Activated CD4-positive, alpha-beta T cell treated with anti-CD3 and anti-CD28 coated beads, Interleukin-2, amount 10 ng/mL, durations not matched to agents 24 days and 14 days (primary cell): ENCODE results near the gene PARD6G. TPM values are rescaled to one million over a fixed set of nuclear protein-coding genes. Genes with fewer than 3 reads are reported as not detected.

ENCODE experiments used
- DNase-seq: peaks from one replicate; pipeline ENCODE4 v3.0.0; 2022
- H3K27ac Mint-ChIP-seq: one replicate; pipeline ENCODE4 v1.8.0; 2022; ENCODE audit warnings: mild to moderate bottlenecking, mixed read lengths
- H3K27me3 Mint-ChIP-seq: one replicate; pipeline ENCODE4 v1.8.0; 2022; ENCODE audit warnings: mixed read lengths
- H3K36me3 Mint-ChIP-seq: one replicate; pipeline ENCODE4 v1.8.0; 2022; ENCODE audit warnings: low read depth, mild to moderate bottlenecking, mixed read lengths
- H3K4me1 Mint-ChIP-seq: one replicate; pipeline ENCODE4 v1.8.0; 2021; ENCODE audit warnings: mixed read lengths
- H3K4me3 Mint-ChIP-seq: one replicate; pipeline ENCODE4 v1.8.0; 2022; ENCODE audit warnings: mild to moderate bottlenecking, moderate library complexity, mixed read lengths
- H3K9me3 Mint-ChIP-seq: one replicate; pipeline ENCODE4 v1.8.0; 2021; ENCODE audit warnings: mixed read lengths
- intact Hi-C: fragments of 100-400 bp; cut with micrococcal nuclease; formaldehyde crosslinking; loops from one replicate; pipeline ENCODE4 v1.15.1; 2023
- total RNA-seq: library from RNA; stranded (reverse); gene quantifications from 2 replicates; pipeline ENCODE4 v1.2.3, GENCODE V29; 2022

PARD6G gene
- total RNA-seq, 1 donor from 2014 or later = 0.40 TPM

DNA sequence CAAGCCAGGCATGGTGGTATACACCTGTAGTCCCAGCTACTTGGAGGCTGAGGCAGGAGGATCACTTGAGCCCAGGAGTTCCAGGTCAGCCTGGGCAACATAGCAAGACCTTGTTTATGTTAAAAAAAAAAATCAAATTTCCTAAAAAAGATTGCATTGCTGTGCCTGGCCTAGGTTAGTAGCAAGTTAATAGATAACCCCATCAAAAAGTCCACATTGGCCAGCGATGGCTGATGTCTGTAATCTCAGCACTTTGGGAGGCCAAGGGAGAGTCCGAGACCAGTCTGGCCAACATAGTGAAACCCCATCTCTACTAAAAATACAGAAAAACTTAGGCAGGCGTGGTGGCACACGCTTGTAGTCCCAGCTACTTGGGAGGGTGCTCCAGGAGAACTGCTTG lies 38.7 kb downstream of the PARD6G start:
- peaks cover 31% of the 10 kb centered on the region for H3K27me3 Mint-ChIP-seq
- H3K27ac Mint-ChIP-seq = no peak overlapping the region
- H3K36me3 Mint-ChIP-seq = no peaks in the 10 kb centered on the region
- H3K4me3 Mint-ChIP-seq = no peak overlapping the region
- intact Hi-C loops = no loop called here
- H3K4me1 Mint-ChIP-seq = no peaks in the 10 kb centered on the region
- peaks cover 3% of the 10 kb centered on the region for H3K9me3 Mint-ChIP-seq
- DNase-seq = no peak

DNA sequence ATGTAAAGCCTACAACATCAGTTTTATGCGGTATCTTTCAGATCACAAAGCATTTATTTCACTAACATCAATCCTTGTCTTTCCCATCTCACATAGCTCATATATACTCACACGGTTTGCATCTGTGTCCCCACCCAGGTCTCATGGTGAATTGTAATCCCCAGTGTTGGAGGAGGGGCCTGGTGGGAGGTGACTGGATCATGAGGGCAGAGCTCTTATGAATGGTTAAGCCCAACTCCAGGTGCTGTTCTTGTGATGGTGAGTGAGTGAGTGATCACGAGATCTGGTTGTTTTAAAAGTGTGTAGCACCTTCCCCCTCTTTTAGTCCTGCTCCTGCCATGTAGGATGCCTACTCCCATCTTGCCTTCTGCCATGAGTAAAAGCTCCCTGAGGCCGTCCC lies 42.0 kb downstream of the PARD6G start:
- Mint-ChIP-seq H3K4me3 (no peak overlapping the region), H3K27me3 (peaks cover 26% of the 10 kb centered on the region), H3K4me1 (peaks cover 2% of the 10 kb centered on the region), H3K36me3 (no peaks in the 10 kb centered on the region), H3K9me3 (no peaks in the 10 kb centered on the region), H3K27ac (no peak overlapping the region)
- intact Hi-C loops = no loop called here
- no peak for DNase-seq

DNA sequence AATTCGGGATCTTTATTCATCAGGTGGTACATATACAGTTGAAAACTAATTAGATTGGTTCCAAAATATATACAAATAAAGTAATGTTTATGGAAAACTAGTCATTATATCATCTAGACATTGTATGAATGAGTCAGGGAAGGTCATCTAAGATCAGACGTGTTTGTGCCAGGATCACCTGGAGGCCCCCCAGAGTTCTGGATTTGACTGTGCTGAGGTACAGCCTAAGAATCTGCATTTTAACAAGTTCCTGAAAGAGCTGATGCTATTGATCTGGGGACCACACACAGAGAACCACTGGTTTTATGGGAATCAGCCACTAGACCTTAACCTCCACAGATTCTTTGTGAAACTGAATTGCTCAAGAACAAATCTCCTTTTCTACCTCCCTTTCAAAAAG lies 43.2 kb downstream of the PARD6G start:
- Mint-ChIP-seq H3K4me3 (no peak overlapping the region), H3K27me3 (peaks cover 26% of the 10 kb centered on the region), H3K27ac (no peak overlapping the region), H3K9me3 (no peaks in the 10 kb centered on the region), H3K4me1 (peaks cover 2% of the 10 kb centered on the region), H3K36me3 (no peaks in the 10 kb centered on the region)
- intact Hi-C loops = no loop called here
- DNase-seq = no peak

DNA sequence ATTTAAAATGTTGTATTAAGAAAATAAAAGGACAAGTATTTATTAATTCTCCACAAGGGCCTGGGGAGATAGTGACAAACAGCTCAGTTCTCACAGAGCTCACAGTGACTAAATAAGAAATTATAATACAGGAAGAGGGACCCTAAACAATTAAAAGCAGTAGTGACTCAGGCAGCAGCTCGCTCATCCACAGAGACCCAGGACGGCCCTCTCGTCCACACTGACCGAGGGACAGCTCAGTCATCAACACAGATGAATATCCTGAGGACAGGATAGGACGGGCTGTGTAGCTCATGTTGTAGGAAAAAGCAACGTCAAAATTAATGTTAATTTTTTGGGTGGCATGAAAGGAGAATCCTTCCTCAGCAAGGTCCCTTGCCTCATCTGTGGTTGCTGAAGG lies 44.1 kb downstream of the PARD6G start:
- H3K36me3 Mint-ChIP-seq = no peaks in the 10 kb centered on the region
- H3K9me3 Mint-ChIP-seq = no peaks in the 10 kb centered on the region
- H3K4me3 Mint-ChIP-seq = no peak overlapping the region
- DNase-seq = no peak
- intact Hi-C loops = no loop called here
- H3K27ac Mint-ChIP-seq = no peak overlapping the region
- peaks cover 2% of the 10 kb centered on the region for H3K4me1 Mint-ChIP-seq
- peaks cover 25% of the 10 kb centered on the region for H3K27me3 Mint-ChIP-seq

DNA sequence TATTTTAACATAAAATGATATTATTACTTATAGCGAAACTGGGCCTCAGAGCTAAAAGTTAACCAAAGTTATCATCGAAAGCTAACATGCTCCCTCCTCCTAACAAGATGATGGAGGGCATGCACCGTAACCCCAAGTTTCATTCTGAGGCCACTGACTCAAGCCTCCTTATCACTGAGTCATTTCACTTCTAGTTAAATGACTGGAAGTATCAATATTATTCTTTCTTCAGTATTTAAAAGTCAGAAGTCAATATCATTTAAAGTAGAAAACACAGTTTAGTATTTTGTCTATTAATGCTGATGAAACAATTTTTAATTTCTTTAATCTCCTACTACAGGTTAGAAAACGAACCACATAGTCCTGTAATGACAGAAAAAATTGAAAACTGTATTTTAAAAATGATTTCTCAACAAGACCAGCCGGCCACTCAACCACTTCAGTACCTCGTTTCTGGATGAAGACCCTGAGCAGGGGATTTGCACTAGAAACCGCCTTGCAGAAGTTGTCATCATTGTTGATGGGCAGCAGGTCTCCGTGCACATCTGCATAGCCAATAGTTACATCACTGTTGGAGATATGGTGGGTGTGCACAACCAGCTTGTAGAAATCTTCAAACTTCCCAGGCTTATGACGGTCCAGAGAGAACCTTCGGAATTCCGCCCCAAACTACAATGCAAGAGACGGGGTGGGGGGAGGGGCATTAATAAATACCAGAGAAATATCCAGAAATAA lies 44.9 kb downstream of the PARD6G start:
- Mint-ChIP-seq H3K4me1 (peaks cover 2% of the 10 kb centered on the region), H3K9me3 (no peaks in the 10 kb centered on the region), H3K27me3 (peaks cover 23% of the 10 kb centered on the region), H3K27ac (no peak overlapping the region), H3K36me3 (no peaks in the 10 kb centered on the region), H3K4me3 (no peak overlapping the region)
- DNase-seq = no peak
- intact Hi-C loops = no loop called here

DNA sequence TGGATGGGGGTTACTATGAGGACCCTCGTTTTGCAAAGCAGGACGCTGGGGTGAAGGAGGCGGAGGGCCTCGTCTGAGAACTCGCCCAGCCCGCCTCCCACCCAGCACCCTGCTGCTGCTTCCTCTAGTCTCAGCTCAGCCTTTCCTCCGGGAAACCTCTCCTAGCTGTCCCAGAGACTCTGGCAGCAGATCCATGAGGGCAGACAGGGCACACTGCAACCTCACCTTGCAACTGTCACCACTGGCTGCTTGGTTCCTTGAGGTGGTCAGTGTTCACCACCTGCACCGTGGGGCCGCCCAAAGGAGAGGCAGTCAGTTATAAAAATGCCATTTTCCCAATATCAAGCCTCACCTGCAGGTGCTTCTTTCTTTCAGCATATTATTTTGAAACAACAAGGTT lies 45.6 kb downstream of the PARD6G start:
- peaks cover 2% of the 10 kb centered on the region for H3K4me1 Mint-ChIP-seq
- no peak overlapping the region for H3K27ac Mint-ChIP-seq
- peaks cover 29% of the 10 kb centered on the region for H3K27me3 Mint-ChIP-seq
- no peak overlapping the region for H3K4me3 Mint-ChIP-seq
- intact Hi-C loops = no loop called here
- no peak for DNase-seq
- H3K9me3 Mint-ChIP-seq = no peaks in the 10 kb centered on the region
- H3K36me3 Mint-ChIP-seq = no peaks in the 10 kb centered on the region

DNA sequence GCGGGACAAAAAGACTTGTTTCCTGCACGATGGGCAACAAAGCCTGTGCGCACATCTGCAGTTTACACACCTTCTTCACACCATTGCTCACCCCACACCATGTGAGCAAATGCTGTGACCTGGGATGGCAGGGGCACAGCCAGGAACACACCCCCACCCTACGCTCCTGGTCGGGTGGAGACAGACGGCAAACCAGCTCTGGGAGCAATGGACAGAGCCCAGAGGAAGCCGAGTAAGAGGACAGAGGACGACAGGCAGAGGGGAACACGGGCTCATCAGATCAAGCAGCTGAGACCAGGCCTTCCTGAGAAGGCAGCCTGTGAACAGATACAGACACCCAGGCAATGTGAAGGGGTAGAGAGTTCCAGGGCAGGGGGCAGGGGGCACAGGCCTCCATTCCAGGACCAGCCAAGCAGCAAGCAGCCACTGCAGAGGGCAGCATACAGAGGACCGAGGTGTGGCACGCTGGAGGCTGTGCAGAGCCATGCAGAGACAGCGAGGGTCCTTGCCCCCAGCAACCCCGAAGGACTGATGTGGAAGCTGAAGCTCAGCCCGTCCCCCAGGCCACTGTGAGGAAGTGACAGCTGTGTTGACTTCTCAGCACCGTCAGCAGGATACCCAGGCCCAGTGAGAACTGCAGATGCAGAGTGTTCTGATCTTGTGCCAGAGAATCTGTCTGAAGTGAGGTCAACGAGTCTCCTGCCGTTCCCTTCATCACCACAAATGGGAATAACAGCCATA lies 46.2 kb downstream of the PARD6G start:
- no peak overlapping the region for H3K27ac Mint-ChIP-seq
- intact Hi-C loops = no loop called here

DNA sequence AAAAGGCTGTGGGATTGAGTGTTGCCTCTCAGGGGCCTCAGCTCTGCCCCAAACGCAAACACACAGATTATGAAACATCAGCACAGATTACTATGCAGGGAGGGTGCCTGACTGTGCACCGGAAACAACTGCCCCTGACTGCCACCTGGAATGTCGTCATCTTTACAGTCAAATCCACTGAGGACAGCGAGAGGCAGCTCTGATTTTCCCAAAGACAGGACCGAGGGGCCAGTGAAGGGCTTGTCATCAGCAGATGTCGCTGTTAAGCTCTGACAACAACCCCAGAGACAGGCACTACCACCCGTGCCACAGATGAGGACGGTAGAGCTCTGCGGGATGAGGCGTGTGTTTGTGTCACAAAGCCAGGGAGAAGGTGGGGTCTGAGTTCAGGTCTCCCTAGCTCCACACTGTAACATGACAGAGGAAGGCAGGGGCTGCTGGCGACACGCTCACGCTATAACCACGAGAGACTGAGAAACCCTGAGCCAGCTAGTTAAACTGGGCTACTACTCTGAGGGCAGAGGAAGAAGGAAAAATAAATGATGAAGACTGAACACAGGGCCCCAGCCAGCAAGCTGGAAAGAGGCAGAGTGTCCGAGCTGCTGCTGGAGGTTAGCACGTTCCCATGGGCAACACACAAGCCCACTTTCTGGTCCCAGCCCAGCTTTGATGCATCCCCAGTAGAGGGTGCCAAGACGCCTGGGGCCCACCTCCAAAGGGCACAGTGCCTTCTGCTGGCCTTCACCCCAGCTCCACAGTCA lies 47.0 kb downstream of the PARD6G start:
- Mint-ChIP-seq H3K27me3 (peaks cover 28% of the 10 kb centered on the region), H3K27ac (no peak overlapping the region), H3K9me3 (no peaks in the 10 kb centered on the region), H3K36me3 (no peaks in the 10 kb centered on the region), H3K4me3 (no peak overlapping the region), H3K4me1 (peaks cover 2% of the 10 kb centered on the region)
- intact Hi-C loops = no loop called here
- no peak for DNase-seq

More for the DNA sequence above, 46.2 kb downstream of the PARD6G start:
- Mint-ChIP-seq H3K27me3 (peaks cover 30% of the 10 kb centered on the region), H3K4me1 (peaks cover 2% of the 10 kb centered on the region), H3K4me3 (no peak overlapping the region), H3K36me3 (no peaks in the 10 kb centered on the region), H3K9me3 (no peaks in the 10 kb centered on the region)
- DNase-seq = no peak

DNA sequence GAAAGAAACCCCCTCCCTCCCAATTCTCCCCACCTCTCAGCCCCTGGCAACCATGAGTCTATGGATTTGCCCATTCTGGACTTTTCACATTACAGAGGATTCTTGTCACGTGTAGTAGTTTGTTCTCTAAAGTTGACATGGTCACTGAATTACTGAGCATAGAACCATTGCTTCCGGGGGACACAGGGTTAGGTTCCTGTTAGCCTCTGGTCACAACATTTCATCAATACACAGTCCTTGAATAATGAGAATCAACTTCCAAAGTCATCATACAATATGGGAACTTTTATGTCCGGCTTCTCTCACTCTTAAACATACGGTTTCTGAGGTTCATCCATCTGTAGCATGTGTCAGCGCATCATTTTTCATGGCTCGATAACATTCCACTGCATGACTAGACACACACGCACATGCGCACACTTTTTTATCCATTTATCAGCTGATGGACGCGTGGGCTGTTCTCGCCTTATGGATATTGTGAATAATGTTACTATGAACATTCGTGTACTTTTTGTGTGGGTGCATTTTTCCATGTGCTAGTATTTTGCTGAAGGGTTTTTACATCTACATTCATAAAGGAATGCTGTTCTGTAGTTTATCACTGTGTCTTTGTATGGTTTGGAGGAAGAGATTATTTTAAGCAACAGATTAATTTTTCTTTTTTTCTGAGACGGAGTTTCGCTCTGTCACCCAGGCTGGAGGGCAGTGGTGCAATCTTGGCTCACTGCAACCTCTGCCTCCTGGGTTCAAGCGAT lies 48.1 kb downstream of the PARD6G start:
- peaks cover 24% of the 10 kb centered on the region for H3K27me3 Mint-ChIP-seq
- H3K27ac Mint-ChIP-seq = no peak overlapping the region
- H3K36me3 Mint-ChIP-seq = no peaks in the 10 kb centered on the region
- intact Hi-C loops = no loop called here
- H3K4me3 Mint-ChIP-seq = no peak overlapping the region
- H3K4me1 Mint-ChIP-seq = peaks cover 6% of the 10 kb centered on the region
- DNase-seq = no peak
- no peaks in the 10 kb centered on the region for H3K9me3 Mint-ChIP-seq

DNA sequence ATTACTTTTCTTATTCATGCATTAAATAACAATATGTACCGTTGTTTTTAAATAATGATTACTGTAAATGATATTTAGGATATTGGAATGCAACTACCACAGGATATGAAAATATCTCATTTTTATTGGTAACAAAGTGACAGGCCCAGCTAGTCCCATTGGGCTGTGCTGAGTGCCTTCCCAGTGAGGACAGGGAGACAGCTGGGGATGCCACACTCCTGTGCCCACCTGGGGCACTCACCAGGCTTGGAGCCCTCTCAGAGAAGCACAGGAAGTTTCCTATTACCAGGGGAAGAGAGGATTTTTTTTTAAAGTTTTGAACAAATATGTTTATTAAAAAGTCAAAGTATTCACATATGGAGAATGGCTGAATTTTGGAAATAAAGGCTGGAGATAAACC lies 48.9 kb downstream of the PARD6G start:
- peaks cover 6% of the 10 kb centered on the region for H3K4me1 Mint-ChIP-seq
- H3K36me3 Mint-ChIP-seq = no peaks in the 10 kb centered on the region
- intact Hi-C loops = no loop called here
- no peak for DNase-seq
- no peaks in the 10 kb centered on the region for H3K9me3 Mint-ChIP-seq
- H3K27ac Mint-ChIP-seq = no peak overlapping the region
- peaks cover 27% of the 10 kb centered on the region for H3K27me3 Mint-ChIP-seq
- H3K4me3 Mint-ChIP-seq = no peak overlapping the region

DNA sequence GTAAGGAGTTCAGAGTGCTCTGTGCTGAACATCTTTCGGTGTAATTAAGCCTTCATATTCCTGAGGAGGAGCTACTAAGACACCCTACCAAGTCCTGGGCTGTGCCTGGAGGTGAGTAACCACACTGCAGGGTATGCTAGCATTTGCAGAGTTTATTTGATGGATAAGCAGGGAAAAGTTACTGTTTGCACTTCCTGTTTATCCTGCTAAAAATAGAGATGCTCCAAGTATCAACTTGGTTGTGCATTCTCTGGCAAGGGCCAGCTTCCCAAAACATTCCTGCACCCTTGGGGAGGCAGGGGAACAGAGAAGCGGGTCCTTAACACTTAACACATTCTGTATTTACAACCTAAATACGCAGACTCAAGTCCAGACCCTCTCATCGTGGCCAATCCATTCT lies 49.8 kb downstream of the PARD6G start:
- Mint-ChIP-seq H3K27me3 (peaks cover 27% of the 10 kb centered on the region), H3K4me3 (no peak overlapping the region), H3K27ac (no peak overlapping the region), H3K9me3 (no peaks in the 10 kb centered on the region), H3K36me3 (no peaks in the 10 kb centered on the region), H3K4me1 (peaks cover 6% of the 10 kb centered on the region)
- DNase-seq = no peak
- intact Hi-C loops = no loop called here

DNA sequence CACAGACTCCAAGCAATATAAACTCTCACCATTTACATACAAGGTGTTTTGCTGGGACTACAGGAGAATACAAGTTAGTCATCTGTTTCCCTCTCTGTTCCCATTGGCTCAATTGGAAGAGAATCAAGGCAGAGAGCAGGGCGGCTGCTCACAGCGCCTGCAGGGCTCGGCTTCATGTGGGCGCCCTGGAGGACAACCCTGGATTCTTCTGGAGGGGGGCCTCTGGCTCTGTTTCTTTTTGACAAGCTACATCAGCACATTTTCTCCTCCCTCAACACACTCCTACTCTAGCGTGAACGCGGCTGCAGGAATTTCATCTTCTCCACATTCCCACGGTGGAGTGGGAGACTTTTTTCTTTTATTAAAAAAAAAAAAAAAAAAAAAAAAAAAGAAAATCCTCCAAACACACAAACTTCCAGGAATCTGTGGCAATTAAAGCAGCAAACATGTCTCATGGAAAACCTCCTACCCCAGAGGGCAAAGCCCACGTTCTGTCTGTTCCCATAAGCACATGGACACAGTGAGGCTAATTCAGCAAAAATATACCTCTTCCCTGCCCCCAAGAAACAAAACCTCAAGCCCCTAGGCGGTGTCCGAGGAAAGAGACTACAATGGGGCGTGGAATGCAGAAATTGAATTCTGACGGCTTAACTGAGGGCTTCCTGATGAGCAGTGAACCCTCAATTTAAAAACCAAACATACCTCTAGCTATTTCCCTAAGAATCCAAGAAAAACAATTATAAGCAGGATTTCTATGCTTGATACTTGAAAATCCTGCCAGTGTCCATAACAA lies 50.6 kb downstream of the PARD6G start:
- Mint-ChIP-seq H3K27ac (no peak overlapping the region), H3K27me3 (peaks cover 27% of the 10 kb centered on the region), H3K4me3 (no peak overlapping the region), H3K9me3 (no peaks in the 10 kb centered on the region), H3K36me3 (no peaks in the 10 kb centered on the region), H3K4me1 (peaks cover 4% of the 10 kb centered on the region)
- no peak for DNase-seq
- intact Hi-C loops = no loop called here
